Brain microvascular endothelial cell (primary cell): Measurements from ENCODE around the gene PCDH1.

Experiments
- DNase-seq: peaks from one replicate; pipeline ENCODE4 v3.0.0-alpha.2; 2020
- H3K27ac ChIP-seq: fragments of 250-450 bp; sonication (Bioruptor Pico); 2 replicates; pipeline ENCODE4 v1.5.1; 2020; ENCODE audit warnings: mild to moderate bottlenecking, moderate library complexity
- H3K27me3 ChIP-seq: fragments of 250-450 bp; sonication (Bioruptor Pico); replicated peaks from 2 replicates; pipeline ENCODE4 v1.5.1; 2020; ENCODE audit warnings: mild to moderate bottlenecking
- H3K36me3 ChIP-seq: fragments of 250-450 bp; sonication (Bioruptor Pico); replicated peaks from 2 replicates; pipeline ENCODE4 v1.5.1; 2020; ENCODE audit warnings: mild to moderate bottlenecking
- H3K4me3 ChIP-seq: 2 replicates; pipeline ENCODE4 v1.5.1; 2011; ENCODE audit warnings: low read depth, mild to moderate bottlenecking, control low read depth, low read length, moderate library complexity
- CTCF ChIP-seq: IDR thresholded peaks from 2 replicates; pipeline ENCODE4 v1.5.1; 2011; ENCODE audit warnings: low read depth, mild to moderate bottlenecking, moderate library complexity, low read length, control low read depth, inconsistent platforms; ENCODE audit errors: missing control alignments
- in situ Hi-C: cut with HindIII; loops from 2 replicates; pipeline ENCODE4 v1.10.0; 2017; ENCODE audit warnings: low sequenced_read_pairs, low pct_ligation_motif_present

The PCDH1 gene

DNA sequence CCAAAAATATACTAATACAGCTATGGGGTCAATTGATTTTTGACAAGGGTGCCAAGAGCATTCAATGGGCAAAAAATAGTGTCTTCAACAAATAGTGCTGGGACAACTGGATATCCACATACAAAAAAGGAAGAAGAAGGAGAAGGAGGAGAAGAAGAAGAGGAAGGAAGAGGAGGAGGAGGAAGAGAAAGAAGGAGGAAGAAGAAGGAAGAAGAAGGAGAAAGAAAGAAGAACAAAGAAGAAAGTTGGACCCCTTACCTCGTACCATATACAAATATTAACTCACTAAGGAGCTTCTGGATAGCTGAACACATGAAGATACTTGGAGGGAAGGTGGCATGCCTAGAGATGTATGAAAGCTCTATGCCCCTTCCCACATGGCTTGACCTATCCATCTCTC is 28.3 kb upstream of the PCDH1 start:
- Histone ChIP-seq H3K36me3 (no peaks in the 10 kb centered on the region), H3K4me3 (no peak overlapping the region), H3K27me3 (no peaks in the 10 kb centered on the region), H3K27ac (no peak overlapping the region)
- in situ Hi-C loops, result no loop called here
- no peak for DNase-seq
- no peak for TF ChIP-seq CTCF

GRCh38 chr5:141904551-141904950 is 26.3 kb upstream of the PCDH1 start:
- DNase-seq, result no peak
- no peak overlapping the region for H3K27ac ChIP-seq
- no peaks in the 10 kb centered on the region for H3K27me3 ChIP-seq
- in situ Hi-C loops, result no loop called here
- no peaks in the 10 kb centered on the region for H3K36me3 ChIP-seq
- no peak for TF ChIP-seq CTCF
- H3K4me3 ChIP-seq, result no peak overlapping the region

DNA sequence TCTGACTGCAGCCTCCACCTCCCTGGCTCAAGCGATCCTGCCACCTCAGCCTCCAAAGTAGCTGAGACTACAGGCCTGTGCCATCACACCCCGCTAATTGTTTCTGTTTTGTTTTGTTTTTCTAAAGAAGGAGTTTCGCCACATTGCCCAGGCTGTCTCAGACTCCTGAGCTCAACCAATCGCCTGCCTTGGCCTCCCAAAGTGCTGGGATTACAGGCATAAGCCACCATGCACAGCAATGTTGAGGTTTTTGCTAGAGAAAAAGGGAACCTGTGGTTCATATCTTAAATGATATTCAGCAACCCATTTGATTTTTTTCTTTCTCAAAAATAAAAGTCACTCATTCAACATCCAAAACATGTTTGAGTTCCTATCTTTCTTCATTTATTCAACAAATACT is 25.1 kb upstream of the PCDH1 start:
- H3K36me3 ChIP-seq, result no peaks in the 10 kb centered on the region
- TF ChIP-seq CTCF, result no peak
- no peaks in the 10 kb centered on the region for H3K27me3 ChIP-seq
- DNase-seq, result no peak
- no peak overlapping the region for H3K27ac ChIP-seq
- H3K4me3 ChIP-seq, result no peak overlapping the region
- in situ Hi-C loops, result no loop called here

- no peak for TF ChIP-seq CTCF
- Histone ChIP-seq H3K36me3 (no peaks in the 10 kb centered on the region), H3K4me3 (no peak overlapping the region), H3K27ac (no peak overlapping the region), H3K27me3 (no peaks in the 10 kb centered on the region)
- in situ Hi-C loops, result no loop called here
- DNase-seq, result no peak
These were observed 24.0 kb upstream of the PCDH1 start for GRCh38 chr5:141902015-141902814.

DNA sequence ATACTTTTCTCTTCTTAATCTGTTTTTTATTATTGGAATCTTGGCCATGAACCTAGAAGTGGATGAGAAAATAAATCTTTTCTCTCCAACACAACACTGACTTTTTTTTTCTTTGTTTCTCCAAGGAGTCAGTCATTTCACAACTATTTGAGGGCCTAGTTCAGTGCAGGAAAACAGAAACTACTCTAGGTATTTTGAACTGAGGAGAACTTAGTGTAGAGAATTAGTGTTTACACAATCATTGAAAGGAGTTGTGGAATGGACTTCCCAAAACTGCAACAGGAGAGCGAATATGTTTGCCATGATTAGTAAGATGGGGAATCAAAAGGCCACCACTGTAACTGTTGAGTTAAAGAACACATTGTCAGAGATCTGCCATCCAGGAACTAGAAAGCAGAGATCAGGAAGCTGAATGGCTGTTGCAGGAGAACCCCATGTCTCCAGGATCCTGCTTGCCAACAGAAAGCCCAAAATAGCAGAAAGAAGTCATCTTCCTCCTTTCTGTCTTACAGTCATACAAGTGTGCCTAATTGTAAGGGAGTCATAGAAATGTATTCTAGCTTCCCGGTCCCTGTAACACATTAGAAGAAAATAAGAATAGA is 20.3 kb upstream of the PCDH1 start:
- H3K36me3 ChIP-seq, result no peaks in the 10 kb centered on the region
- no peak overlapping the region for H3K27ac ChIP-seq
- no peak for TF ChIP-seq CTCF
- DNase-seq, result no peak
- in situ Hi-C loops, result no loop called here
- no peaks in the 10 kb centered on the region for H3K27me3 ChIP-seq
- H3K4me3 ChIP-seq, result no peak overlapping the region
